GM23338 (cell line): Measurements from ENCODE around the gene ITPRIPL2. TPM values are rescaled to one million over a fixed set of nuclear protein-coding genes. Genes with fewer than 3 reads are reported as not detected.
A peak's percentile ranks its signal among the peaks of the same experiment; 100 is the strongest.

Experiments used
- ATAC-seq: fragments of 200-7000 bp; cut with Tn5 transposase; 3 replicates; pipeline ENCODE4 v1.9.1; 2020
- DNase-seq: peaks from one replicate; pipeline ENCODE4 v3.0.0-alpha.2; 2015; ENCODE audit warnings: low spot score
- H2AFZ ChIP-seq: fragments of 200-600 bp; sonication (generic); 2 replicates; pipeline ENCODE4 v1.8.0; 2016; ENCODE audit warnings: antibody characterized with exemption, mild to moderate bottlenecking, moderate library complexity
- H3F3A ChIP-seq: fragments of 200-600 bp; sonication (generic); replicated peaks from 2 replicates; pipeline ENCODE4 v1.8.0; 2017; ENCODE audit warnings: antibody characterized with exemption, mixed run types, low read depth
- H3K27ac ChIP-seq: fragments of 200-600 bp; sonication (generic); 2 replicates; pipeline ENCODE4 v1.6.1; 2016; ENCODE audit warnings: low read depth
- H3K27me3 ChIP-seq: fragments of 200-600 bp; sonication (generic); 2 replicates; pipeline ENCODE4 v1.8.0; 2016; ENCODE audit warnings: mild to moderate bottlenecking, mixed run types, moderate library complexity; ENCODE audit not compliant: insufficient read depth
- H3K36me3 ChIP-seq: fragments of 200-600 bp; sonication (generic); 2 replicates; pipeline ENCODE4 v1.8.0; 2016; ENCODE audit warnings: mild to moderate bottlenecking; ENCODE audit not compliant: insufficient read depth
- H3K4me1 ChIP-seq: fragments of 200-600 bp; sonication (generic); 2 replicates; pipeline ENCODE4 v1.8.0; 2016; ENCODE audit warnings: mild to moderate bottlenecking, moderate library complexity; ENCODE audit not compliant: insufficient read depth
- H3K4me2 ChIP-seq: fragments of 200-600 bp; sonication (generic); 2 replicates; pipeline ENCODE4 v1.7.1; 2017; ENCODE audit warnings: mixed run types
- H3K4me3 ChIP-seq: fragments of 200-600 bp; sonication (generic); 2 replicates; pipeline ENCODE4 v1.6.1; 2016; ENCODE audit warnings: mixed run types
- H3K79me2 ChIP-seq: fragments of 200-600 bp; sonication (generic); replicated peaks from 2 replicates; pipeline ENCODE4 v1.8.0; 2017; ENCODE audit warnings: mild to moderate bottlenecking; ENCODE audit not compliant: insufficient read depth
- H3K9me2 ChIP-seq: fragments of 200-600 bp; sonication (generic); 2 replicates; pipeline ENCODE4 v1.8.0; 2017; ENCODE audit not compliant: insufficient read depth
- H4K20me1 ChIP-seq: fragments of 200-600 bp; sonication (generic); replicated peaks from 2 replicates; pipeline ENCODE4 v1.8.0; 2017; ENCODE audit warnings: mild to moderate bottlenecking; ENCODE audit not compliant: insufficient read depth
- H3K27ac Mint-ChIP-seq: 2 replicates; pipeline ENCODE4 v1.8.0; 2020; ENCODE audit warnings: inconsistent platforms, mild to moderate bottlenecking, moderate library complexity, mixed read lengths
- H3K27me3 Mint-ChIP-seq: 3 replicates; pipeline ENCODE4 v1.8.0; 2022; ENCODE audit warnings: low read depth, mild to moderate bottlenecking, moderate library complexity, mixed read lengths, inconsistent platforms; ENCODE audit not compliant: insufficient read depth, poor library complexity
- H3K36me3 Mint-ChIP-seq: 3 replicates; pipeline ENCODE4 v1.8.0; 2021; ENCODE audit warnings: low read depth, mild to moderate bottlenecking, inconsistent platforms, moderate library complexity, mixed read lengths
- H3K4me1 Mint-ChIP-seq: 3 replicates; pipeline ENCODE4 v1.8.0; 2020; ENCODE audit warnings: mild to moderate bottlenecking, inconsistent platforms, mixed read lengths
- H3K4me3 Mint-ChIP-seq: 3 replicates; pipeline ENCODE4 v1.8.0; 2021; ENCODE audit warnings: moderate library complexity, mild to moderate bottlenecking, inconsistent platforms, mixed read lengths
- H3K9me3 Mint-ChIP-seq: 3 replicates; pipeline ENCODE4 v1.8.0; 2020; ENCODE audit warnings: moderate library complexity, mild to moderate bottlenecking, inconsistent platforms, mixed read lengths
- CREB1 ChIP-seq: fragments of 250-450 bp; sonication (Bioruptor Pico); IDR thresholded peaks from 2 replicates; pipeline ENCODE4 v1.5.0; 2020; ENCODE audit warnings: low read depth, mild to moderate bottlenecking, moderate library complexity
- EZH2 ChIP-seq: fragments of 200-600 bp; sonication (generic); IDR thresholded peaks from one replicate; pipeline ENCODE4 v1.8.0; 2017; ENCODE audit warnings: antibody characterized with exemption, mild to moderate bottlenecking, low read depth; ENCODE audit not compliant: unreplicated experiment
- JUNB ChIP-seq: IDR thresholded peaks from one replicate; pipeline ENCODE4 v1.6.1; 2016; ENCODE audit warnings: antibody characterized with exemption; ENCODE audit not compliant: unreplicated experiment
- NANOG ChIP-seq: IDR thresholded peaks from 2 replicates; pipeline ENCODE4 v1.6.1; 2016; ENCODE audit warnings: antibody characterized with exemption, borderline replicate concordance
- POLR2AphosphoS5 ChIP-seq: IDR thresholded peaks from 2 replicates; pipeline ENCODE4 v1.6.1; 2016; ENCODE audit warnings: antibody characterized with exemption, low read depth
- STAT1 ChIP-seq: IDR thresholded peaks from one replicate; pipeline ENCODE4 v1.6.1; 2016; ENCODE audit warnings: antibody characterized with exemption; ENCODE audit not compliant: unreplicated experiment
- ZNF331 ChIP-seq: fragments of 250-450 bp; sonication (Bioruptor Pico); IDR thresholded peaks from 2 replicates; pipeline ENCODE4 v1.5.0; 2020; ENCODE audit warnings: low read depth, mild to moderate bottlenecking, moderate library complexity
- polyA plus RNA-seq: library from polyadenylated mRNA; unstranded; fragments of >200 nt; fragmentation: Nextera tagmentation; extraction: Ambion mirVana; gene quantifications from 2 replicates; pipeline ENCODE4 v1.2.1, GENCODE V29; 2016
- total RNA-seq: library from RNA; depleted of rRNA; stranded (reverse); fragments of >200 nt; shearing (Covaris generic); gene quantifications from 2 replicates; pipeline ENCODE4 v1.2.3, GENCODE V29; 2014
- TF ChIP-seq, protein P1 (sequence below): fragments of 250-450 bp; sonication (Bioruptor Pico); IDR thresholded peaks from 2 replicates; pipeline ENCODE4 v1.5.0; 2020; ENCODE audit warnings: mild to moderate bottlenecking, moderate library complexity
- TF ChIP-seq, protein P2 (sequence below), 2 experiments: fragments of 200-600 bp in 1 of 2; sonication (generic) in 1 of 2; conservative IDR thresholded peaks; 2 replicates each; pipeline versions ENCODE4 v1.5.1 to v1.6.1; 2016 to 2017; ENCODE audit warnings: antibody characterized with exemption in 2 of 2, low read depth in 2 of 2, mild to moderate bottlenecking in 2 of 2, moderate library complexity in 1 of 2
- TF ChIP-seq, protein P3 (sequence below): IDR thresholded peaks from one replicate; pipeline ENCODE4 v1.6.1; 2018; ENCODE audit warnings: antibody characterized with exemption; ENCODE audit not compliant: unreplicated experiment

The ITPRIPL2 gene
- total and polyA plus RNA-seq, 2 experiments from 2014 or later, result 0.94 to 8.3 TPM

- H3K27ac Mint-ChIP-seq, result no peak overlapping the region
- Histone ChIP-seq H3K9me2 (no peaks in the 10 kb centered on the region), H3F3A (no peaks in the 10 kb centered on the region), H3K27me3 (peaks cover 23% of the 10 kb centered on the region), H3K27ac (no peak overlapping the region), H4K20me1 (no peaks in the 10 kb centered on the region), H3K36me3 (no peaks in the 10 kb centered on the region), H3K79me2 (no peaks in the 10 kb centered on the region), H2AFZ (peak overlapping the region; percentile 96), H3K4me3 (peak overlapping the region; percentile 89), H3K4me1 (no peaks in the 10 kb centered on the region), H3K4me2 (peak overlapping the region; percentile 87)
- DNase-seq (peak; percentile 40), ATAC-seq (peak; percentile 49)
- H3K4me3 Mint-ChIP-seq, result peak overlapping the region; percentile 78
- H3K4me1 Mint-ChIP-seq, result peaks cover 7% of the 10 kb centered on the region; the same call in 2 of the 3 replicates
- TF ChIP-seq STAT1 (no peak), POLR2AphosphoS5 (no peak), EZH2 (no peak), ZNF331 (CRISPR knock-in tag) (no peak), CREB1 (CRISPR knock-in tag) (no peak), JUNB (no peak), NANOG (no peak)
- TF ChIP-seq, protein P1, sequence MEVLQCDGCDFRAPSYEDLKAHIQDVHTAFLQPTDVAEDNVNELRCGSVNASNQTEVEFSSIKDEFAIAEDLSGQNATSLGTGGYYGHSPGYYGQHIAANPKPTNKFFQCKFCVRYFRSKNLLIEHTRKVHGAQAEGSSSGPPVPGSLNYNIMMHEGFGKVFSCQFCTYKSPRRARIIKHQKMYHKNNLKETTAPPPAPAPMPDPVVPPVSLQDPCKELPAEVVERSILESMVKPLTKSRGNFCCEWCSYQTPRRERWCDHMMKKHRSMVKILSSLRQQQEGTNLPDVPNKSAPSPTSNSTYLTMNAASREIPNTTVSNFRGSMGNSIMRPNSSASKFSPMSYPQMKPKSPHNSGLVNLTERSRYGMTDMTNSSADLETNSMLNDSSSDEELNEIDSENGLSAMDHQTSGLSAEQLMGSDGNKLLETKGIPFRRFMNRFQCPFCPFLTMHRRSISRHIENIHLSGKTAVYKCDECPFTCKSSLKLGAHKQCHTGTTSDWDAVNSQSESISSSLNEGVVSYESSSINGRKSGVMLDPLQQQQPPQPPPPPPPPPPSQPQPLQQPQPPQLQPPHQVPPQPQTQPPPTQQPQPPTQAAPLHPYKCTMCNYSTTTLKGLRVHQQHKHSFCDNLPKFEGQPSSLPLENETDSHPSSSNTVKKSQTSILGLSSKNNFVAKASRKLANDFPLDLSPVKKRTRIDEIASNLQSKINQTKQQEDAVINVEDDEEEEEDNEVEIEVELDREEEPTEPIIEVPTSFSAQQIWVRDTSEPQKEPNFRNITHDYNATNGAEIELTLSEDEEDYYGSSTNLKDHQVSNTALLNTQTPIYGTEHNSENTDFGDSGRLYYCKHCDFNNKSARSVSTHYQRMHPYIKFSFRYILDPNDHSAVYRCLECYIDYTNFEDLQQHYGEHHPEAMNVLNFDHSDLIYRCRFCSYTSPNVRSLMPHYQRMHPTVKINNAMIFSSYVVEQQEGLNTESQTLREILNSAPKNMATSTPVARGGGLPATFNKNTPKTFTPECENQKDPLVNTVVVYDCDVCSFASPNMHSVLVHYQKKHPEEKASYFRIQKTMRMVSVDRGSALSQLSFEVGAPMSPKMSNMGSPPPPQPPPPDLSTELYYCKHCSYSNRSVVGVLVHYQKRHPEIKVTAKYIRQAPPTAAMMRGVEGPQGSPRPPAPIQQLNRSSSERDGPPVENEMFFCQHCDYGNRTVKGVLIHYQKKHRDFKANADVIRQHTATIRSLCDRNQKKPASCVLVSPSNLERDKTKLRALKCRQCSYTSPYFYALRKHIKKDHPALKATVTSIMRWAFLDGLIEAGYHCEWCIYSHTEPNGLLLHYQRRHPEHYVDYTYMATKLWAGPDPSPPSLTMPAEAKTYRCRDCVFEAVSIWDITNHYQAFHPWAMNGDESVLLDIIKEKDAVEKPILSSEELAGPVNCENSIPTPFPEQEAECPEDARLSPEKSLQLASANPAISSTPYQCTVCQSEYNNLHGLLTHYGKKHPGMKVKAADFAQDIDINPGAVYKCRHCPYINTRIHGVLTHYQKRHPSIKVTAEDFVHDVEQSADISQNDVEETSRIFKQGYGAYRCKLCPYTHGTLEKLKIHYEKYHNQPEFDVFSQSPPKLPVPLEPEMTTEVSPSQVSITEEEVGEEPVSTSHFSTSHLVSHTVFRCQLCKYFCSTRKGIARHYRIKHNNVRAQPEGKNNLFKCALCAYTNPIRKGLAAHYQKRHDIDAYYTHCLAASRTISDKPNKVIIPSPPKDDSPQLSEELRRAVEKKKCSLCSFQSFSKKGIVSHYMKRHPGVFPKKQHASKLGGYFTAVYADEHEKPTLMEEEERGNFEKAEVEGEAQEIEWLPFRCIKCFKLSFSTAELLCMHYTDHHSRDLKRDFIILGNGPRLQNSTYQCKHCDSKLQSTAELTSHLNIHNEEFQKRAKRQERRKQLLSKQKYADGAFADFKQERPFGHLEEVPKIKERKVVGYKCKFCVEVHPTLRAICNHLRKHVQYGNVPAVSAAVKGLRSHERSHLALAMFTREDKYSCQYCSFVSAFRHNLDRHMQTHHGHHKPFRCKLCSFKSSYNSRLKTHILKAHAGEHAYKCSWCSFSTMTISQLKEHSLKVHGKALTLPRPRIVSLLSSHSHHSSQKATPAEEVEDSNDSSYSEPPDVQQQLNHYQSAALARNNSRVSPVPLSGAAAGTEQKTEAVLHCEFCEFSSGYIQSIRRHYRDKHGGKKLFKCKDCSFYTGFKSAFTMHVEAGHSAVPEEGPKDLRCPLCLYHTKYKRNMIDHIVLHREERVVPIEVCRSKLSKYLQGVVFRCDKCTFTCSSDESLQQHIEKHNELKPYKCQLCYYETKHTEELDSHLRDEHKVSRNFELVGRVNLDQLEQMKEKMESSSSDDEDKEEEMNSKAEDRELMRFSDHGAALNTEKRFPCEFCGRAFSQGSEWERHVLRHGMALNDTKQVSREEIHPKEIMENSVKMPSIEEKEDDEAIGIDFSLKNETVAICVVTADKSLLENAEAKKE (CRISPR knock-in tag), result no peak
- TF ChIP-seq, protein P2, sequence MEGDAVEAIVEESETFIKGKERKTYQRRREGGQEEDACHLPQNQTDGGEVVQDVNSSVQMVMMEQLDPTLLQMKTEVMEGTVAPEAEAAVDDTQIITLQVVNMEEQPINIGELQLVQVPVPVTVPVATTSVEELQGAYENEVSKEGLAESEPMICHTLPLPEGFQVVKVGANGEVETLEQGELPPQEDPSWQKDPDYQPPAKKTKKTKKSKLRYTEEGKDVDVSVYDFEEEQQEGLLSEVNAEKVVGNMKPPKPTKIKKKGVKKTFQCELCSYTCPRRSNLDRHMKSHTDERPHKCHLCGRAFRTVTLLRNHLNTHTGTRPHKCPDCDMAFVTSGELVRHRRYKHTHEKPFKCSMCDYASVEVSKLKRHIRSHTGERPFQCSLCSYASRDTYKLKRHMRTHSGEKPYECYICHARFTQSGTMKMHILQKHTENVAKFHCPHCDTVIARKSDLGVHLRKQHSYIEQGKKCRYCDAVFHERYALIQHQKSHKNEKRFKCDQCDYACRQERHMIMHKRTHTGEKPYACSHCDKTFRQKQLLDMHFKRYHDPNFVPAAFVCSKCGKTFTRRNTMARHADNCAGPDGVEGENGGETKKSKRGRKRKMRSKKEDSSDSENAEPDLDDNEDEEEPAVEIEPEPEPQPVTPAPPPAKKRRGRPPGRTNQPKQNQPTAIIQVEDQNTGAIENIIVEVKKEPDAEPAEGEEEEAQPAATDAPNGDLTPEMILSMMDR (conservative IDR thresholded peaks at IDR 0.05; ENCODE audit: low read depth in 2 of 2), result no peak
- TF ChIP-seq, protein P3, sequence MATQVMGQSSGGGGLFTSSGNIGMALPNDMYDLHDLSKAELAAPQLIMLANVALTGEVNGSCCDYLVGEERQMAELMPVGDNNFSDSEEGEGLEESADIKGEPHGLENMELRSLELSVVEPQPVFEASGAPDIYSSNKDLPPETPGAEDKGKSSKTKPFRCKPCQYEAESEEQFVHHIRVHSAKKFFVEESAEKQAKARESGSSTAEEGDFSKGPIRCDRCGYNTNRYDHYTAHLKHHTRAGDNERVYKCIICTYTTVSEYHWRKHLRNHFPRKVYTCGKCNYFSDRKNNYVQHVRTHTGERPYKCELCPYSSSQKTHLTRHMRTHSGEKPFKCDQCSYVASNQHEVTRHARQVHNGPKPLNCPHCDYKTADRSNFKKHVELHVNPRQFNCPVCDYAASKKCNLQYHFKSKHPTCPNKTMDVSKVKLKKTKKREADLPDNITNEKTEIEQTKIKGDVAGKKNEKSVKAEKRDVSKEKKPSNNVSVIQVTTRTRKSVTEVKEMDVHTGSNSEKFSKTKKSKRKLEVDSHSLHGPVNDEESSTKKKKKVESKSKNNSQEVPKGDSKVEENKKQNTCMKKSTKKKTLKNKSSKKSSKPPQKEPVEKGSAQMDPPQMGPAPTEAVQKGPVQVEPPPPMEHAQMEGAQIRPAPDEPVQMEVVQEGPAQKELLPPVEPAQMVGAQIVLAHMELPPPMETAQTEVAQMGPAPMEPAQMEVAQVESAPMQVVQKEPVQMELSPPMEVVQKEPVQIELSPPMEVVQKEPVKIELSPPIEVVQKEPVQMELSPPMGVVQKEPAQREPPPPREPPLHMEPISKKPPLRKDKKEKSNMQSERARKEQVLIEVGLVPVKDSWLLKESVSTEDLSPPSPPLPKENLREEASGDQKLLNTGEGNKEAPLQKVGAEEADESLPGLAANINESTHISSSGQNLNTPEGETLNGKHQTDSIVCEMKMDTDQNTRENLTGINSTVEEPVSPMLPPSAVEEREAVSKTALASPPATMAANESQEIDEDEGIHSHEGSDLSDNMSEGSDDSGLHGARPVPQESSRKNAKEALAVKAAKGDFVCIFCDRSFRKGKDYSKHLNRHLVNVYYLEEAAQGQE, result no peak
- peaks cover 16% of the 10 kb centered on the region for H3K27me3 Mint-ChIP-seq
- no peaks in the 10 kb centered on the region; the same call in 2 of the 3 replicates for H3K36me3 Mint-ChIP-seq
- no peaks in the 10 kb centered on the region; the same call in 2 of the 3 replicates for H3K9me3 Mint-ChIP-seq
These were observed 54.8 kb downstream of the ITPRIPL2 start for GRCh38 chr16:19168371-19169081.
